Neural cell (in vitro differentiated cells): Measurements from ENCODE around the gene ZNF197.

Source experiments
- CTCF ChIP-seq: fragments of 450-650 bp; IDR thresholded peaks from 2 replicates; pipeline ENCODE4 v1.5.1; 2014; ENCODE audit warnings: antibody characterized with exemption, mild to moderate bottlenecking, moderate library complexity; ENCODE audit not compliant: poor library complexity, severe bottlenecking
- POLR2AphosphoS5 ChIP-seq: IDR thresholded peaks from 2 replicates; pipeline ENCODE4 v1.6.1; 2012

- TF ChIP-seq POLR2AphosphoS5 (peak; percentile 90), CTCF (peak; percentile 31)
Measured at GRCh38 chr3:44624749-44625480, at the start of gene ZNF197.
